Measurements from ENCODE around the gene SMIM22.

- no peak for TF ChIP-seq CTCF (IDR thresholded peaks at IDR 0.05; ENCODE audit: insufficient read depth, low read depth, low read length)
- no peak for TF ChIP-seq EZH2 (IDR thresholded peaks at IDR 0.05; ENCODE audit: insufficient read depth, low read length)
Measured at GRCh38 chr16:4837733-4838501, 42.7 kb downstream of the SMIM22 start.
